Activated CD4-positive, alpha-beta T cell treated with anti-CD3 and anti-CD28 coated beads, Interleukin-2, amount 10 ng/mL, durations not matched to agents 24 days and 14 days (primary cell): ENCODE measurements around the gene TEAD1. TPM values are rescaled to one million over a fixed set of nuclear protein-coding genes. Genes with fewer than 3 reads are reported as not detected.

Experiments used
- DNase-seq: peaks from one replicate; pipeline ENCODE4 v3.0.0; 2022
- H3K27ac Mint-ChIP-seq: one replicate; pipeline ENCODE4 v1.8.0; 2022; ENCODE audit warnings: mild to moderate bottlenecking, mixed read lengths
- H3K27me3 Mint-ChIP-seq: one replicate; pipeline ENCODE4 v1.8.0; 2022; ENCODE audit warnings: mixed read lengths
- H3K36me3 Mint-ChIP-seq: one replicate; pipeline ENCODE4 v1.8.0; 2022; ENCODE audit warnings: low read depth, mild to moderate bottlenecking, mixed read lengths
- H3K4me1 Mint-ChIP-seq: one replicate; pipeline ENCODE4 v1.8.0; 2021; ENCODE audit warnings: mixed read lengths
- H3K4me3 Mint-ChIP-seq: one replicate; pipeline ENCODE4 v1.8.0; 2022; ENCODE audit warnings: mild to moderate bottlenecking, moderate library complexity, mixed read lengths
- H3K9me3 Mint-ChIP-seq: one replicate; pipeline ENCODE4 v1.8.0; 2021; ENCODE audit warnings: mixed read lengths
- intact Hi-C: fragments of 100-400 bp; cut with micrococcal nuclease; formaldehyde crosslinking; loops from one replicate; pipeline ENCODE4 v1.15.1; 2023
- total RNA-seq: library from RNA; stranded (reverse); gene quantifications from 2 replicates; pipeline ENCODE4 v1.2.3, GENCODE V29; 2022

TEAD1 gene
- total RNA-seq, 1 donor from 2014 or later, result 0.49 TPM

GRCh38 chr11:12832480-12833224 is 158.4 kb downstream of the TEAD1 start:
- DNase-seq, result no peak
- Mint-ChIP-seq H3K27ac (no peak overlapping the region), H3K4me3 (no peak overlapping the region), H3K27me3 (peaks cover 63% of the 10 kb centered on the region), H3K36me3 (no peaks in the 10 kb centered on the region), H3K9me3 (no peaks in the 10 kb centered on the region), H3K4me1 (peaks cover 9% of the 10 kb centered on the region)
- intact Hi-C loops, result no loop called here

GRCh38 chr11:12834166-12834565 is 159.9 kb downstream of the TEAD1 start:
- no peak for DNase-seq
- intact Hi-C loops, result no loop called here

DNA sequence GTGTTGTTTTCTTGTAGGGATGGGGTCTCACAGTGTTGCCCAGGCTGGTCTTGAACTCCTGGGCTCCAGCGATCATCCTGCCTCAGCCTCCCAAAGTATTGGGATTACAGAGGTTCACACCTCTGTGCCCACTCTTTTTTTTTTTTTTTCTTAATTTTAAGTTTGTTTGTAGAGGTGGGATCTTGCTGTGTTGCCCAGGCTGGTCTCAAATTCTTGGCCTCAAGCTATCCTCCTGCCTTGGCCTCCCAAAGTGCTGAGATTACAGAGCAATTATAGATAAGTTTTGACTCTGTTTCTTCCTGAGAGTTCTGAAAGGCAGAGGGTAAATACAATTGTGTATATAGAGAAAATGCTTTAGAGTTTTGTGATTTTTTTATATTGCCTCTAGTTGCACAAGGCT is 160.4 kb downstream of the TEAD1 start:
- Mint-ChIP-seq H3K4me3 (no peak overlapping the region), H3K4me1 (no peaks in the 10 kb centered on the region), H3K9me3 (no peaks in the 10 kb centered on the region), H3K27ac (no peak overlapping the region), H3K36me3 (no peaks in the 10 kb centered on the region), H3K27me3 (peaks cover 48% of the 10 kb centered on the region)
- no peak for DNase-seq
- intact Hi-C loops, result no loop called here

More at GRCh38 chr11:12834166-12834565, 159.9 kb downstream of the TEAD1 start:
- Mint-ChIP-seq H3K36me3 (no peaks in the 10 kb centered on the region), H3K27ac (no peak overlapping the region), H3K27me3 (peaks cover 50% of the 10 kb centered on the region), H3K4me3 (no peak overlapping the region), H3K4me1 (no peaks in the 10 kb centered on the region), H3K9me3 (no peaks in the 10 kb centered on the region)

GRCh38 chr11:12835286-12835685 is 161.1 kb downstream of the TEAD1 start:
- H3K4me3 Mint-ChIP-seq, result no peak overlapping the region

GRCh38 chr11:12838463-12839123 is 164.4 kb downstream of the TEAD1 start:
- intact Hi-C loops, result no loop called here
- Mint-ChIP-seq H3K4me1 (peaks cover 5% of the 10 kb centered on the region), H3K36me3 (no peaks in the 10 kb centered on the region), H3K27ac (no peak overlapping the region), H3K9me3 (no peaks in the 10 kb centered on the region), H3K4me3 (no peak overlapping the region), H3K27me3 (peaks cover 26% of the 10 kb centered on the region)
- DNase-seq, result no peak

More at GRCh38 chr11:12835286-12835685, 161.1 kb downstream of the TEAD1 start:
- Mint-ChIP-seq H3K4me1 (no peaks in the 10 kb centered on the region), H3K36me3 (no peaks in the 10 kb centered on the region), H3K27me3 (peaks cover 42% of the 10 kb centered on the region), H3K9me3 (no peaks in the 10 kb centered on the region), H3K27ac (no peak overlapping the region)
- intact Hi-C loops, result no loop called here
- no peak for DNase-seq

GRCh38 chr11:12840871-12841660 is 166.8 kb downstream of the TEAD1 start:
- DNase-seq, result no peak
- H3K4me3 Mint-ChIP-seq, result no peak overlapping the region
- H3K27me3 Mint-ChIP-seq, result peaks cover 13% of the 10 kb centered on the region
- H3K4me1 Mint-ChIP-seq, result peaks cover 5% of the 10 kb centered on the region
- no peaks in the 10 kb centered on the region for H3K9me3 Mint-ChIP-seq
- H3K36me3 Mint-ChIP-seq, result no peaks in the 10 kb centered on the region
- intact Hi-C loops, result no loop called here
- no peak overlapping the region for H3K27ac Mint-ChIP-seq

- Mint-ChIP-seq H3K4me3 (no peak overlapping the region), H3K27ac (no peak overlapping the region), H3K27me3 (peaks cover 11% of the 10 kb centered on the region), H3K36me3 (no peaks in the 10 kb centered on the region), H3K4me1 (peaks cover 5% of the 10 kb centered on the region), H3K9me3 (no peaks in the 10 kb centered on the region)
- DNase-seq, result no peak
- intact Hi-C loops, result no loop called here
Measured at GRCh38 chr11:12841946-12842630, 167.9 kb downstream of the TEAD1 start.

GRCh38 chr11:12842933-12843636 is 168.9 kb downstream of the TEAD1 start:
- intact Hi-C loops, result no loop called here
- Mint-ChIP-seq H3K4me1 (peaks cover 5% of the 10 kb centered on the region), H3K4me3 (no peak overlapping the region), H3K27ac (no peak overlapping the region), H3K9me3 (no peaks in the 10 kb centered on the region), H3K36me3 (no peaks in the 10 kb centered on the region), H3K27me3 (peaks cover 10% of the 10 kb centered on the region)
- DNase-seq, result no peak

GRCh38 chr11:12845163-12845562 is 170.9 kb downstream of the TEAD1 start:
- intact Hi-C loops, result no loop called here
- Mint-ChIP-seq H3K36me3 (no peaks in the 10 kb centered on the region), H3K4me1 (peaks cover 5% of the 10 kb centered on the region), H3K9me3 (no peaks in the 10 kb centered on the region), H3K27ac (no peak overlapping the region), H3K4me3 (no peak overlapping the region), H3K27me3 (peaks cover 16% of the 10 kb centered on the region)
- DNase-seq, result no peak

DNA sequence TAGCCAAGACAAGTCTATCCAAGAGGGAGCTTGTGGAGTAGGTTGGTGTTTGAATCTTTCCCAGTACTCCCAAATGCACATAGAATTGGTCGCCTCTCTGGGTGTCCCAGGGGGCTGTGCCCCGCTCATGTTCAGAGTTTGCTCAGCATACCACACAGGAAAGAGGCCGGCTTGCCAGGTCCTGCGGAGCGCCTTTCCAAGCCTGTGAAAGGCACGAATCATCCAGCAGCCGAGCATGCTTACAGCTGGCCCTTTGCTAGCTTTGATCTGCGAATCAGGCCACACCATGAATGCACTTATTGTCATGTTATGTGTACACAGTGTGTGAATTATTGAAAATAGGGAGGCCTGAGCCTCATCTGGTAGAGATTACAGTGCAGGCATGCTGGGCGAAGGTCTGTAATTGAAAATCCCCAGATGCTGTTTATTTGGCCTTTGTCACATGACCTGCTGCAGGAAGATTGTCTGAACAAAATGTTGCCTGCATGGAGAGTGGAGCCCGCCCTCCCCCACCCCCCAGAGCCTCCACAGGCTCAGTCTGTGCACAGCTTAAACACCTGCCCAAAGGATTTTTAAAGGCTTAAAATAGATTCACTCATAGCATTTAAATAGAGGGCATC is 171.6 kb downstream of the TEAD1 start:
- no peaks in the 10 kb centered on the region for H3K36me3 Mint-ChIP-seq
- peaks cover 5% of the 10 kb centered on the region for H3K4me1 Mint-ChIP-seq
- intact Hi-C loops, result no loop called here
- H3K9me3 Mint-ChIP-seq, result no peaks in the 10 kb centered on the region
- no peak overlapping the region for H3K4me3 Mint-ChIP-seq
- peaks cover 16% of the 10 kb centered on the region for H3K27me3 Mint-ChIP-seq
- no peak overlapping the region for H3K27ac Mint-ChIP-seq
- no peak for DNase-seq

- Mint-ChIP-seq H3K36me3 (no peaks in the 10 kb centered on the region), H3K27ac (no peak overlapping the region), H3K4me3 (no peak overlapping the region), H3K9me3 (no peaks in the 10 kb centered on the region), H3K27me3 (peaks cover 15% of the 10 kb centered on the region), H3K4me1 (peaks cover 11% of the 10 kb centered on the region)
- DNase-seq, result no peak
- intact Hi-C loops, result no loop called here
Measured at GRCh38 chr11:12846786-12847615, 172.8 kb downstream of the TEAD1 start.

DNA sequence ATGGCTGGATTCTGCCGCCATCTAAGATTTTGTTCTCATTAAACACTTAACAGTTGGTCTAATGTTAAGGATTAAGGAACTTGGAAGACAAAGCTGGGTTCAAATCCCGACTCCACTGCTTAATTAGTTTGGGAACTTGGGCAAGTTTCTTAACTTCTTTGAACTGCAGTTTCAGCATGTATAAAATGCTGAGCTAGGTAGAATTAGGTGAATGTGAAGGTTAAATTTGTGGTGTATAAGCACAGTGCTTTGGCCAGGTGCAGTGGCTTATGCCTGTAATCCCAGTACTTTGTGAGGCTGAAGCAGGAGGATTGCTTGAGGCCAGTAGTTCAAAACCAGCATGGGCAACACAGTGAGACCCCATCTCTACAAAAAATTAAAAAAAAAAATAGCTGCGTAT is 174.2 kb downstream of the TEAD1 start:
- H3K4me3 Mint-ChIP-seq, result no peak overlapping the region
- H3K36me3 Mint-ChIP-seq, result no peaks in the 10 kb centered on the region
- no peak overlapping the region for H3K27ac Mint-ChIP-seq
- H3K27me3 Mint-ChIP-seq, result peaks cover 13% of the 10 kb centered on the region
- no peaks in the 10 kb centered on the region for H3K9me3 Mint-ChIP-seq
- H3K4me1 Mint-ChIP-seq, result peaks cover 7% of the 10 kb centered on the region
- intact Hi-C loops, result no loop called here
- DNase-seq, result no peak
